ENCODE measurements around the gene EIF1AD.

Gene EIF1AD

DNA sequence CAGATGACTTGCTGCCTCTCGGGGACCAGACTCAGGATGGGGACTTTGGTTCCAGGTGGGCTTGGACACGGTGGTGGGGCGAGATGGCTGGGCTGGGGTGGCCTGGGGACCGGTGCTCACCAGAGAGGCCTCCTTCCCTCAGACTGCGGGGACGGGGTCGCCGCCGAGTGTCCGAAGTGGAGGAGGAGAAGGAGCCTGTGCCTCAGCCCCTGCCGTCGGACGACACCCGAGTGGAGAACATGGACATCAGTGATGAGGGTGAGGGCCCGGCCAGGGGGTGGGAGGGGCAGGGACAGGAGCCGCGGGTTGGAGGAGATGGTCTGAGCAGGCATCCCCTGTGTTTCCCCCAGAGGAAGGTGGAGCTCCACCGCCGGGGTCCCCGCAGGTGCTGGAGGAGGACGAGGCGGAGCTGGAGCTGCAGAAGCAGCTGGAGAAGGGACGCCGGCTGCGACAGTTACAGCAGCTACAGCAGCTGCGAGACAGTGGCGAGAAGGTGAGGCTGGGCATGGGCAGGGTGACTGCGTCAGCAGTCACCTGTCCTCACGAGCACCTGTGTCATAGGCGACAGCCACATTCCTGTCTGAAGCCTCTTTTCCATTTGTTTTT is 34.5 kb downstream of the EIF1AD start:
- no peaks in the 10 kb centered on the region for H3K9me3 ChIP-seq (ENCODE audit: insufficient read depth, low read depth, low read length)
- no peak overlapping the region for H3K4me3 ChIP-seq (ENCODE audit: low read length, poor library complexity, severe bottlenecking)
- peaks cover 24% of the 10 kb centered on the region for H4K20me1 ChIP-seq (ENCODE audit: insufficient read depth, low read length, poor library complexity, severe bottlenecking)

GRCh38 chr11:65965986-65966762 is 35.8 kb downstream of the EIF1AD start:
- H4K20me1 ChIP-seq (ENCODE audit: insufficient read depth, low read length, poor library complexity, severe bottlenecking) = peaks cover 26% of the 10 kb centered on the region
- no peak overlapping the region for H3K9ac ChIP-seq (ENCODE audit: low read depth, low read length, poor library complexity, severe bottlenecking)

More for the DNA sequence above, 34.5 kb downstream of the EIF1AD start:
- Histone ChIP-seq H3K36me3 (ENCODE audit: insufficient read depth, low read length) (peaks cover 59% of the 10 kb centered on the region; the same call in 1 of the 2 replicates), H3K79me2 (ENCODE audit: insufficient read depth, low read length) (peaks cover 32% of the 10 kb centered on the region), H3K4me2 (ENCODE audit: low read depth, low read length, poor library complexity, severe bottlenecking) (no peak overlapping the region), H2AFZ (ENCODE audit: low read length) (no peak overlapping the region), H3K9ac (ENCODE audit: low read depth, low read length, poor library complexity, severe bottlenecking) (no peak overlapping the region), H3F3A (ENCODE audit: low read depth) (no peaks in the 10 kb centered on the region), H3K4me1 (ENCODE audit: insufficient read depth, low read length, poor library complexity, severe bottlenecking) (peaks cover 21% of the 10 kb centered on the region), H3K9me2 (replicated peaks; ENCODE audit: low read depth, low read length) (no peaks in the 10 kb centered on the region), H3K27me3 (ENCODE audit: insufficient read depth, low read length, poor library complexity, severe bottlenecking) (no peaks in the 10 kb centered on the region)
- TF ChIP-seq CTCF (conservative IDR thresholded peaks at IDR 0.05; ENCODE audit: low read length) (no peak), EZH2phosphoT487 (IDR thresholded peaks at IDR 0.05; ENCODE audit: borderline replicate concordance) (no peak)

DNA sequence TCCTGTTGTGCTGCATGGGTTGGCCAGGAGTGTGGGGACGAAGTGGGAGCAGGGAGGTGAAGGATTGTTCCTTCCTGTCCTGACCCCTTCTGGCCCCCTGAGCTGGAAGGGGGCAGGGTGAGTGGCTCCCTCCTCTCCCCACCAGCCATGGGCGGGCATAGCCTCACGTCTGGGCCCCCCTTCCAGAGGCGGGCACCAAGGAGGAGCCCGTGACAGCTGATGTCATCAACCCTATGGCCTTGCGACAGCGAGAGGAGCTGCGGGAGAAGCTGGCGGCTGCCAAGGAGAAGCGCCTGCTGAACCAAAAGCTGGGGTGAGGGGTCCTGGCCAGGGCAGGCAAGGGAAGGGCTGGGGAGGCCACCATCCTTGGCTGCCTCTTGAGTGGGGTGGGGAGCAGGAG is 37.1 kb downstream of the EIF1AD start:
- H3K9me3 ChIP-seq (ENCODE audit: insufficient read depth, low read depth, low read length) = no peaks in the 10 kb centered on the region
- H3K27me3 ChIP-seq (ENCODE audit: insufficient read depth, low read length, poor library complexity, severe bottlenecking) = no peaks in the 10 kb centered on the region
- no peak overlapping the region for H3K9ac ChIP-seq (ENCODE audit: low read depth, low read length, poor library complexity, severe bottlenecking)
- H3K79me2 ChIP-seq (ENCODE audit: insufficient read depth, low read length) = peaks cover 41% of the 10 kb centered on the region
- peaks cover 54% of the 10 kb centered on the region; the same call in 1 of the 2 replicates for H3K36me3 ChIP-seq (ENCODE audit: insufficient read depth, low read length)
- peaks cover 23% of the 10 kb centered on the region for H3K4me1 ChIP-seq (ENCODE audit: insufficient read depth, low read length, poor library complexity, severe bottlenecking)
- no peak overlapping the region for H2AFZ ChIP-seq (ENCODE audit: low read length)
- H4K20me1 ChIP-seq (ENCODE audit: insufficient read depth, low read length, poor library complexity, severe bottlenecking) = peaks cover 26% of the 10 kb centered on the region
- no peaks in the 10 kb centered on the region for H3F3A ChIP-seq (ENCODE audit: low read depth)
- H3K4me3 ChIP-seq (ENCODE audit: low read length, poor library complexity, severe bottlenecking) = no peak overlapping the region
- no peak for TF ChIP-seq CTCF (conservative IDR thresholded peaks at IDR 0.05; ENCODE audit: low read length)
- no peak for TF ChIP-seq EZH2phosphoT487 (IDR thresholded peaks at IDR 0.05; ENCODE audit: borderline replicate concordance)
- no peaks in the 10 kb centered on the region for H3K9me2 ChIP-seq (replicated peaks; ENCODE audit: low read depth, low read length)
- no peak overlapping the region for H3K4me2 ChIP-seq (ENCODE audit: low read depth, low read length, poor library complexity, severe bottlenecking)

More at GRCh38 chr11:65965986-65966762, 35.8 kb downstream of the EIF1AD start:
- Histone ChIP-seq H3K9me3 (ENCODE audit: insufficient read depth, low read depth, low read length) (no peaks in the 10 kb centered on the region), H3K4me3 (ENCODE audit: low read length, poor library complexity, severe bottlenecking) (no peak overlapping the region), H2AFZ (ENCODE audit: low read length) (no peak overlapping the region), H3K79me2 (ENCODE audit: insufficient read depth, low read length) (peaks cover 41% of the 10 kb centered on the region), H3K36me3 (ENCODE audit: insufficient read depth, low read length) (peaks cover 59% of the 10 kb centered on the region; the same call in 1 of the 2 replicates), H3K9me2 (replicated peaks; ENCODE audit: low read depth, low read length) (no peaks in the 10 kb centered on the region), H3K4me1 (ENCODE audit: insufficient read depth, low read length, poor library complexity, severe bottlenecking) (peaks cover 23% of the 10 kb centered on the region), H3K4me2 (ENCODE audit: low read depth, low read length, poor library complexity, severe bottlenecking) (no peak overlapping the region), H3F3A (ENCODE audit: low read depth) (no peaks in the 10 kb centered on the region), H3K27me3 (ENCODE audit: insufficient read depth, low read length, poor library complexity, severe bottlenecking) (no peaks in the 10 kb centered on the region)
- TF ChIP-seq EZH2phosphoT487 (IDR thresholded peaks at IDR 0.05; ENCODE audit: borderline replicate concordance) = no peak

Data from Loucy (cell line).